CD1c-positive myeloid dendritic cell (primary cell): Measurements from ENCODE around the gene BRCC3.

Source experiments
- DNase-seq: peaks from one replicate; pipeline ENCODE4 v3.0.0-alpha.2; 2016; ENCODE audit errors: extremely low spot score

The BRCC3 gene

DNA sequence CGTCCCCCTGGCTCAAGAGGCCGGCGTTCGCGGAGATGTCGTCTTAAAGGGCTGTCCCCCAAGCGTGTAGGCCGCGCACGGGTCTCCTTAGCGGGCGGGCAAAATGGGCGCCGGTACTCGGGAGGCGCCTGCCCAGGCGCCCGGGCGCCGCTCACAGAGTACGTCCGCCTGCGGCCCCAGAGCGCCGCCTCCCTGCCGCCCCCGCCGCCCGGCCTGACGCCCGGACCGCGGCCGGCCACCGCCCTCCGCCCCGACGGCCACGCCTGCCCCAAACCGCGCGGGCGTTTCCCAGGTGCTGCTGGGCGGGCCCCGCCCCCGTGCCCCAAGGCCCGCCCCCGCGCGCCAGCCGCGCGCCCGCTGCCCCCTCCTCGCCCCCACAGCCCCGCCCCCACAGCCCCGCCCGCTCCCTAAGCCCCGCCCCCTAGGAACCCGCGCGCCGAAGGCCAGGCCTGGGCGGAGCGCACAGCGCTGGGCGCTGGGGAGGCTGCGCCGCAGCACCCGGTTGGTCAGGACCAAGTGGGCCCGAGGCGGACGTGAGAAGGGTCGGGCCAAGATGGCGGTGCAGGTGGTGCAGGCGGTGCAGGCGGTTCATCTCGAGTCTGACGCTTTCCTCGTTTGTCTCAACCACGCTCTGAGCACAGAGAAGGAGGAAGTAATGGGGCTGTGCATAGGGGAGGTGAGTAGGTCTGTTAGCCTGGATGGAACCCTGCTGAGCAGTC, at the start of gene BRCC3, which contains the start of the genes CMC4 and MTCP1:
Gene BRCC3, plus strand, starts transcription at position 534 of the 719 bp plus-strand sequence. Its CDS starts 20 bp downstream, at position 554.
Gene CMC4, minus strand, starts transcription at position 162 of the 719 bp plus-strand sequence. CDS start 7,113 bp downstream, outside the sequence.
Gene MTCP1, minus strand, starts transcription at position 162 of the 719 bp plus-strand sequence. CDS start 5,126 bp downstream, outside the sequence.
- peak; percentile 83 for DNase-seq

DNA sequence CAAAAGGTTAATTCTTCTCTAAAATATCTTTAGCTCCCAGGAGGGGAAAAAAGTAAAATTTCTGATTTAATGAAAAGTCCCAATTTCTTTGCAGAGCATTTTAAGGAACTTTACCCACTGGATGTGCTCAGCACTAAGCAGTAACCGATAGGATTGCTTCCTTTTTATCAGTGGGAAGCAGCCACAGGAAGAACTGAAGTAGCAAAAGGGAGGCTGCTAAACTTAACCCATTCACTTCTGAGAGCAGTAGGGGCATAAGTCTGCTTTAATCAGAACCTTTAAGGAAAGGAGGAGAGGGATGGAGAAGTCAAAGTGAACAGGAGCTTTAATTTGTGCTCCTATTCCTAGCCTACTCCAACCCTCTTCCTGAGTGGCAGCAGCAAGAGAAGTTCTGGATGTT, 48.7 kb upstream of the BRCC3 start, which contains the start of gene F8:
Gene F8, minus strand, starts transcription at position 139 of the 400 bp plus-strand sequence. CDS start 171 bp downstream, outside the sequence.
- peak; percentile 16 for DNase-seq

DNA sequence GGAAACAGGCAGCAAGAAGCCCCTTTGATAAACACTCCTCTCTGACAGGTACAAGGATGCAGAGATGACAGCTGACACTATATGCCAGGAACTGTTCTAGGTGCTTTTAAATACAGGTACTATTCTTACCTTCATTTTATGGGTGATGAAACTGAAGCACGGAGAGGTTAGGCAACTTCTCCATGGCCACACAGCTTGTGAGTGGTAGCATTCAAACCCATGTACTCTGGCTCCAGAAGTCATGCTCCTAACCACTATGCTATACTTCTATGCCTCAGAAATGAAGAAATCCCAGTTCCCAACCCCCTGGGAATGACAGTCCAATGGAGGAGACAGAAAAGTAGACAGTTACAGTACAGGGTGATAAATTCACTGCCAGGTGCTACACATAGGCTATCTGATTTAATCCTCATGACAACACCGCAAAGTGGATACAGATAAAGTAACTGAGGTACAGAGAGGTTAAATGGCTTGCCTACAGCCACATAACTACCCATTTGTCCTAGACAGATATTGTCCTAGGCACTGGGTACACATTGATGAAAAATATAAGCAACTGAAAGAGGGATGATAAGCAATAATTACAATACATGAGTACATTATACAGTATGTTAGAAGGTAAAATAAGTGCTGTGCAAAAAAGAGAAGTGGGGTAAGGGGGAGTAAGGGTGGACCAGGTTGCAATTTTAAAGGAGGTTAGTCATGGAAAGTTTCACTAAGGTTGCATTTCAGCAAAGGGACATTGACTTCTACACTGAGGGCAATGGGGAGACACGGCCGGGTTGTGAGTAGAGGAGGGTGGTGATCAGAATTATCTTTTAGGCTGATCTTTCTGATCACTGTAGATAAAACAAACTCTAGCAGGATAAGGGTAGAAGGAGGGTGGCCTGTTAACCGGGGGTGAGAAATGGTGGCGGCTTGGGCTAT, 47.1 kb upstream of the BRCC3 start:
- no peak for DNase-seq

DNA sequence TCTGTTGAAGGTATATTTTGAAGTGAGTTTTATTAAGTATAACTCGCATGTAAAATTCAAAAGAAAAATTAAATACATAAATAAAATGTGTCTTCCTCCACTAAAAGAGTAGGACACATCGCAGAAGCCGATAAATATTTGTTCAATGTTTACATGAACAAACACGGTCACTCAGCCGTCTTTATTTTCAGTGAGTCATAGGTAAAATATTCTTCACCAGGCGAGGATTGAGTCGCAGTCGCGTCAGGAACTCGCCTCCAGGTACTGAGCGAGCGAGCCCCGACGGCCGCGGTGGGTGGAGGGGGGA, 44.9 kb upstream of the BRCC3 start:
- DNase-seq, result no peak

DNA sequence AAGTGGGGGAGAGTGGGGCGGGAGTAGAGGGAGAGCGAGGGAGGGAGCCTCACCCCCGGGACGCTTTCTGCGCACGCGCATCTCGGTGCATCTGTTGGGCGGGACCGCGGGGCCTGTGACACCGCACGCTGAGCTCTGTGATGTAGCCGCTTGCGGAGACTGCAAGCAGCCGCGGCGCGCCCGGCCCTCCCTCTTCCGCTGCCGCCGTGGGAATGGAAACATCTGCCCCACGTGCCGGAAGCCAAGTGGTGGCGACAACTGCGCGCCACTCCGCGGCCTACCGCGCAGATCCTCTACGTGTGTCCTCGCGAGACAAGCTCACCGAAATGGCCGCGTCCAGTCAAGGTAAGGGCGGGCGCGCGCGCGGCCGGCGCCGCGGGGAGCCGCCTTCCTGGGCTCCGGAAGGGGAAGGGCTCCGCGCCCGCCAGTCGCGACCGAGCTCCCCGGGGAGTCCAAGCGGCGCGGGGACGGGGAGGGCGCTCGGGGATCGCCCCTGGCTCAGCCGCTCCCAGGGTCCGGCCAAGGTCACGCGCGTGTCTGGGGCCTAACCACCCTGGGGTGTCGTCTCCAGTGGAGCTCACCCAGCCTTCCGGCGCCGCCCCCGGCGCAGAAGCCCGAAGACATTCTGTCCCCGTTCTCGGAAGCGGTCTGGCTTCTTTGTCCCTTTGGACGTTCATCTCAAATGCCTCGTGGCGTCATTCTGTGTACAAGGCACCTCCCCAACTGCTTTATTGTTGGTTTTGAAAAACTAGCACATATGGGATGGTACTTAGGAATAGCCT, 44.4 kb upstream of the BRCC3 start, which contains the start of gene FUNDC2:
Gene FUNDC2, plus strand, starts transcription at position 118 of the 782 bp plus-strand sequence. Its CDS starts 95 bp downstream, at position 213.
- DNase-seq, result peak; percentile 95

DNA sequence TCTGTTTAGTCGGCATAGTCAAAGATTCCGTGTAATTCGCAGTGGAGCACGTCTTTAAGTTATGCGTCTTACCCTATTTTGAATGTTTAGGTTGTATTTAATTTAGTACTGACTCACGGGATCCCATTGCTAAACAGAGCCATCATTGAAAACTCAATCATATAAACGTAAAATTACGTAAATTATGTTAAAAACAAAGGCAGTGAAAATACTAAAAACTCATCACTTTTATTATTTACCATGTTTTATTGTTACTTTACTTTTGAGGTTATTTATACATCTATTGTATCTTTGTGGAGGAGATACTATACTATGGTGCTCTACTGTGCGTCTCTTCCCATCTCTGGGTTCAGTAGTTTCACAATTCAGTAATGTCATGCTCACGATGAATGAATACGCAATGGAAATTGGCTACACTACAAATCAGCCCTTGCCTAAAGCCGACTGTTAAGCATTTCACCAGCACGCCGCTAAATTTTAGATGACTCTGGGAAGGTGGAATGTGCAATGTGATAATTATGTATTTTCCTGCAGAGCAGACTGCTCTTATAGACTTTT, 43.7 kb upstream of the BRCC3 start:
- peak; percentile 55 for DNase-seq

DNA sequence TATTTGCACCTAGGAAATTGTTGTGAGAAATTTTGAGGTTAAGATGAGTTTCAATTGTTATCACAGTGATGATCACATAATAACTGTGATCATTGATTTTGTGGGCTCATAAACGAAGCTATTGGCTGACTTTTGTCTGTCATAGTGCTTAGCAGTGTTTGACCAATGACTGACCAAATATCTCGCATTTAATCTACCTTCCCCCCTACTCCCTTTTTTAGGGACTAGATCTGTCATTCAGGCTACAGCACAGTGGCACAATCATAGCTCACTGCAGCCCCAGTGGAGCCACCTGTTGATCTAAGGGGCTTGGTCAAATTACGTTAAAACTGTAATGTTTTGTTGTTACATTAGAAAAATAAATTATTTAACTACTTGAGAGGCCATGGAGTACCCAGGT, 43.2 kb upstream of the BRCC3 start:
- DNase-seq, result no peak

DNA sequence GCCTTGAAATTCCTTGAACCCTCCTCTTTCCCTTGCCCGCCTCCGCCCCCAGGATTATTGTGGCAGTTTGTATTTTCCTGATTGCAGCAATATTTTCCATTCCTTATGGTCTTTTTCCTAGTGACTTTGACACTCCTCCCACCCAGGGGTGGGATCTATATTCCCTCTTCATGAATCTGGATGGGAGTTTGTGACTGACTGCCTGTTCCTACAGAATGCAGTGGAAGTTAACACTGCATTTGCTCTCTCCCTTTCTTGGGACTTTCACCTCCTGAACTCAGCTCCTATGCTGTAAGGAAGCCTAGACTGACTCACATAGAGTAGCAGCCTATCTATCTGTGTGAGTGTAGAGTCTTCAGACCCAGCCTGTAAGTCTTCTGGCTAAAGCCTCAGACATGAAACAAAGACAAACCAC, 42.4 kb upstream of the BRCC3 start:
- DNase-seq, result no peak

DNA sequence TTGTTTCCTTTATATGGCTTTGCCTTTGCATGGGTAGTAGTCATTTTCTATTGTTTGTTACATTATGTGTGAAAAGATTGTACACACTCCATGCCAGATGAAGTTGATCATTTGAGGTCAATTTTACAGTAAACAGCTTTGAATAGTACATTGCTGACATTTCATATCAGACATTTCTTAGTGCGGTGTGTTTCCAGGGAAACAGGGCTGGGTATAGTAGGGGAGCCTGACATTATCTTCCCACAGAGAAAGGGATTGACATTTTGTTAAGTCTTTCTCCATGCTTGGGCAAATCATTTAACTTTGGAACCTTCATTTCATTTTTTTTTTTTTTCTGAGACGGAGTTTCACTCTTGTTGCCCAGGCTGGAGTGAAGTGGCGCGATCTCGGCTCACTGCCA, 39.7 kb upstream of the BRCC3 start:
- no peak for DNase-seq

DNA sequence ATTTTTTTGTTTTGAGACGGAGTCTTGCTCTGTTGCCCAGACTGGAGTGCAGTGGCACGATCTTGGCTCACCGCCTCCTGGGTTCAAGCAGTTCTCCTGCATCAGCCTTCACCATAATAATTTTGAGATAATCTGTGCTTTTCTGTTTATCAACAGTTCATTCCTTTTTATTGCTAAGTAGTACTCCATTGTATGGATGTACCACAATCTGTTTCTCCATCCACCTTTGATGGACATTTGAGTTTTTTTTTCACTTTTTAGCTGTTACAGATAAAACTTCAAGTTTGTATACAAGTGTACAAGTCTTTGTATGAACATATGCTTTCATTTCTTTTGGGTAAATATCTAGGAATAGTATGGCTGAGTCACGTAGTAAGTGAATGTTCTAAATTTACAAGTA, 35.6 kb upstream of the BRCC3 start:
- no peak for DNase-seq

DNA sequence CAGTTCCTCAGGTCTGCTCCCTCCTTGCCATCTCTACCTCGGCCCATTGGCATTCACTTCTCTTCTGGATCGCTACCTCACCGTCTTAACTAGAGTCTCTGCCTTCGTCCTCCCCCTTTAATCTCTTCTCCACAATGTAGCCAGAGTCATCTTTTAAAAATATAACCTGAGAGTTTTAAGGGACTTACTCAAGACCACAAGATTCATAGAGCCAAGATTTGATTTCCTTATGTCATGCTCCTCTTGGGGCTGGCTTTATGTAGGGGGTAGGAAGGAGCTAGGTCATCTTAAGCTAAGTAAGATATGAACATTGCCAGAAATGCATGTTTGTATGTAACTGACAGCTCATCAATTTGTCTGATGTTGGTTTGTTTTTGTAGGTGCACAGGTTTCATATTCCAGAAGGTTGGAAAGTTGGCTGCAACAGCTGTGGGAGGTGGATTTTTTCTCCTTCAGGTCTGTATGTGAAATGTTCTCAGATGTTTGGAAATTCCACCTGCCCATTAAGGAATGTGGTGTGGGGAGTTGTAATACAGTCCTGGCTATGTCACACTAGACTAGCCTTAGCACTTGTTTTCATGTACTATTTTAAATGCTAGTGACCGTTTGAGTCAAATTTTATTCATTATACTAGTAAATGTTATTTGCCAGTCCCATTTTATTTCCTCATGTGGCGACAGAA, 25.0 kb upstream of the BRCC3 start:
- DNase-seq, result no peak

DNA sequence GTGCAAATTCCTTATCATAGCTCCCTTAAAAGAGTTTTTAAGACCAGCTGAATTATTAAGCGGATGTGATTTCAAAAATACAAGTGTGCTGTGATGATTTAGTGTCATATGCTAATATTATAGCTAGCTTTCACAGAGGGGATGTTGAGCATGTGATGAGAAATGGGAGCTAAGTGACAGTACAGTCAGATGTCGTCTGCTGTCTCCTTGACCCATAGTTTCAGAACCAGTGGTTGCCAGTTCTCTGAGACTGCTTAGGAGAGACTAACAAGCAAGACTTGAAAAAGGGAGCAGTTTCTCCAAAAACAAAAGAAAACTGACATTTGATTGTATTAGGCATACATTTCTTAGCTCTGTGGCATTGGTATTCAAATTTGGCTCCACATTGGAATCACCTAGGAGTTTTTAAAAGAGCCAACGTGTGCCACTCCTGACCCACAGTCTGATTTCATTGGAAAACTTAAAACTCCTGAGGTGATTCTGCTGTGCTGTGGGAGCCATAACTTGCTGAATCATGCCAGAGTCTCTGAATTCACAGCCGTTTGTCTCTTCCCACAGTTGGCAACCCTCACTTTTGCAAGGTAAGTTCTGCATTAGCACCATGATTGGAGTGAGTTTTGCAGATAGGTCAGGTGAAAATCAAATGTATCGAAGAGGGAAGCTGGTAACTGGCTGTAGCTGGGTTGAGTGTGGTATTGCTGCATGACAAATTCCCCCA, 24.3 kb upstream of the BRCC3 start:
- no peak for DNase-seq

DNA sequence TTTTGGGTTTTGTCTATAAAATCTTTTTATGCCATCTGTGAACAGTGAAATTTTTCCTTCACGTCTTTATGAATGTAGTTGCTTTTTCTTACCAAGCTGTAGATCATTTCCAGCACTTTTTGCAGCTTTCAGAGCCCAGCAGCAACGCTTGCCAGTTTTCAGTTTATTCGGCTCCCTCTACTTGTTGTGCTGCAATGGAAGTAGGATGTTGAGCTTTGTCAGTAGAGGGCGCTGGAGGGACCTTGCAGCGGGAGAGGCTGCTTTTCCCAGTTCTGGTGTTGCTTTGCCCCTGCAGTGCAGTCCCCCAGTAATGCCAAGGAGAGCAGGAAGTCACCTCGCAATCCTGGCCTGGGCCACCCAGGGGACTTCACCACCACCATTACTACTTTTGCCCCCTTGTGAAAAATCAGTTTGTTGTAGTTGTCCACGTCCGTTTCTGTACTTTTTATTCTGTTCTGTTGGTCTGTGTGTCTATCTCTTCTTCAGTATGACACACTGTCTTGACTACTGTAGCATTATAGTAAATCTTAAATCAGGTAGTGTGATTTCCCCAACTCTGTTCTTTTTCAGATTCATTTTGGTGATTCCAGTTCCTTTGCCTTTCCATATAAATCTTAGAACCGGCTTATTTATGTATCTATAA, 22.2 kb upstream of the BRCC3 start:
- DNase-seq, result peak; percentile 43

DNA sequence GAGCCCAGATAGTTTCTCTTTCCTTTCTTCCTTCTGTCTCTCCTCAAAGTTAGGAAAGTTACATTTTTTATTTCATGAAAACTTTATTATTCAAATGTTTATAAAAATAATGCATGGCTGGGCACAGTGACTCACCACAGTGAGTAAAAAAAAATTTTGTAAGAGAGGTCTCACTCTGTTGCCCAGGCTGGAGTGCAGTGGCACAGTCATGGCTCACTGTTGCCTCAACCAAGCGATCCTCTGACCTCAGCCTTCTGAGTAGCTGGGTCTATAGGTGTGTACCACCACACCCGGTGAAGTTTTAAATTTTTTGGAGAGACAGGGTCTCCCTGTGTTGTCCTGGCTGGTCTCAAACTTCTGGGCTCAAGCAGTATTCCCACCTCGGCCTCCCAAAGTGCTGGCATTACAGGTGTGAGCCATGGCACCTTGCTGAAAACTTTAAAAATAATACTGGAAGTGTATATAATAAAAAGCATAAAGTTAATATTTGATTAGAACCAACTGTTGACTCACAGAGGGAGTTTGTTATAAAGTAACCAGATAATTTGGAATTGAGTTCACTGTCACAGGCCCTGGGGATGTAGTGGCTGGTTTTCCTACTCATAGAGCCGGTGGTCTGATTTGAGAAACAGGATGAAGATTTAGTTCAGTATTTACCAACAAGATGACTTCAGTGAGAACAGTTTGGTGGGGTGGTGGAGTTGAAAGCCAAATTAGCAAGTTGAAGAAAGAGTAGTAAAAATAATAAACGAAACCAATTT, 18.4 kb upstream of the BRCC3 start:
- no peak for DNase-seq

DNA sequence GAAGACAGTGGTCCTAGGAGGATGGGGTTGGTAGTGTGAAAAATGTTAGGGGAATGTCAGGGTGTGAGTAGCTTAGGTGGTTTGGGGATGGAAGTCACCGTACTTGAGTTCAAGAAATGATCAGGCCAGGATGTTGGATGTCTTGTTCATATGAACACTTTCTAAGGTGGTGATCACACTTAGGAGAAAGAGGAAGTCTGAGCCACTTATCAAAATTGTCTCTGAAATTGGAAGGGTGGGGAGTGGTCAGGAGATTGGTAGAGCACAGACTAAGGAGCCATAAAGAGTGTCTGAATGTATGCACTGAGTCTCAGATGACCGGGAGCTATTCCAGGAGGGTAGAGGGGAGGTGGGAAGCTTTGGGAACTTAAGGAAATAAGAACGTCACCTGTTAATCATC, 17.7 kb upstream of the BRCC3 start:
- no peak for DNase-seq

DNA sequence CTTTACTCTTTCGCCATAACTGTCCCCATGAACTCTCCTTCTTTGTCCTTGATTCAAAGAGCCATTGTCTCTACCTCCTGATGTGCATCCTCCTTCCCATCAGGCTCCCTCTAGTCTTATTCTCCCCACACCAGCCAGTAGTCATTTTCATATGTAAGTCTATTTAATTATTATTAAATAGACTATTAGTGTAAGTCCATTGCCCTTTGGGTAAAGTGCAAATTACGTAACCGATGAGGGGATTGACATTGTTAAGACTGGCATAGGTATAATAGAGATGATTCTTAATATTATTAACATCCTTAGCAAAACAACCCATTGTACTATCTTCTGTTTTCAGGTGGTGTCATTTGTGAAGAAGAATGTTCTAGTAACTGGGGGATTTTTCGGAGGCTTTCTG, 17.1 kb upstream of the BRCC3 start:
- no peak for DNase-seq

DNA sequence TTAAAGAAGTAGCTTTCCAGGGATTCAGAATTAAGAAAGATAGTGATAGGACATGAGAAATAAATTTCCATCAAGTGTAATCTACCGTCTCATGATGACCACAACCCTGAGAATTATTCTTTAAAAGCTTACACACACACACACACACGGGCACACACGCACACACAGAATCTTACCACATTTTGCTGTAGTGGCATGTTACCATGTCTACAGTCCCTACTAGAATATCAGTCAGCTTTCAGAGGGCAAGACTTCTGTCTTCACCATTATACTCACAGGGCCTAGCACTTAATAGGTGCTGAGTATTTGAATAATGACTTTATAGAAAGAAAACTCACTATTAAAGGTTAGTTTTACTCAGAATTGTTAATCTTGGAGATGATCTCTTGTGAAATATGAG, 15.8 kb upstream of the BRCC3 start:
- DNase-seq, result no peak

DNA sequence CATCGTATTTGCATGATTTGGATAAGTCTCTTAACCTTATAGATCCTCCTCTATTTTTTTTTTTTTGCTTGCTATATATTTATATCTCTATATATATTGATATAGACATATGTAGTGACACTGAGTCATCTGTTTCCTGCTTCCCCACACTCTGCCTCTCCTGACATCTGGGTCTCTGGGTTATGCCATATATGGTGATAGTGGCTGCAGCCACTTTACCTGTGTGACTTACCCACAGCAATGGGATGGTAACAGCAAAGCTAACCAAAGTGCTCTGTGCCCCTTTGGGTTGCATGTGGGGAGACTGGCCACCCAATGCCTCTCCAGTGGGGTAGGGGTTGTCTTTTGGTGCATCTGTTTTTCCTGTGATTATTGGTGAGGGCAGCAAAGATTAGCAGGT, 14.8 kb upstream of the BRCC3 start:
- DNase-seq, result no peak
